ENCODE measurements around the gene SERPINB8.

SERPINB8 gene

DNA sequence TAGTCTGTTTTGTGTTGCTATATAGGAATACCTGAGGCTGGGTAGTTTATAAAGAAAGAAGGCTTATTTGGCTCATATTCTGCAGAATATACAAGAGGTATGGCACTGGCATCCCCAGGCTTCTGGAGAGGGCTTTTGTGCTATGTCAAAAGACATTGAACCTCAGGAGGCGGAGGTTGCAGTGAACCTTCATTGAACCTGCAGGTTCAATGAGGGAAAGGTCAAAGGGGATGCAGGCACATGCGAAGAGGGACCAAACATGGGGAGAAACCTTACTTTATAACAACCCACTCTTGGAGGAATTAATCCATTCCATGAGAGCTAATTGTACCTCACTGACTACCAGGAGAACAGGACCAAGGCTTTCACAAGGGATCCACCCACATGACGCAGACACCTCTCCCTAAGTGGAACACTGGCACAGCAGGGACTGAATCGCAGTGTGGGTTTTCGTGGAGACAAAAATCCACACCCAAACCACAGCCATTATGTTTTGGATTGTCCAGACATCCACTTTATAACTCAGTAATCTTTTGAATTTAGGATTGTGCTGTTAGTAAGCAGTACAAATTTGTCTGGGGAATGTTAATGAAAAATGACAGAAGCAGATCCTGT is 4.1 kb upstream of the SERPINB8 start:
- Histone ChIP-seq H3K36me3 (ENCODE audit: insufficient read depth, low read length) (no peaks in the 10 kb centered on the region), H3K27ac (ENCODE audit: low read depth, low read length) (no peak overlapping the region), H3K4me3 (ENCODE audit: low read depth, low read length) (no peak overlapping the region), H3K27me3 (ENCODE audit: insufficient read depth, low read length) (no peaks in the 10 kb centered on the region), H3K4me1 (ENCODE audit: control insufficient read depth, insufficient read depth, low read length, unreplicated experiment) (peaks cover 6% of the 10 kb centered on the region), H2AFZ (ENCODE audit: low read length, unreplicated experiment) (no peak overlapping the region), H3K79me2 (ENCODE audit: control insufficient read depth, insufficient read depth, low read length, unreplicated experiment) (no peaks in the 10 kb centered on the region)

DNA sequence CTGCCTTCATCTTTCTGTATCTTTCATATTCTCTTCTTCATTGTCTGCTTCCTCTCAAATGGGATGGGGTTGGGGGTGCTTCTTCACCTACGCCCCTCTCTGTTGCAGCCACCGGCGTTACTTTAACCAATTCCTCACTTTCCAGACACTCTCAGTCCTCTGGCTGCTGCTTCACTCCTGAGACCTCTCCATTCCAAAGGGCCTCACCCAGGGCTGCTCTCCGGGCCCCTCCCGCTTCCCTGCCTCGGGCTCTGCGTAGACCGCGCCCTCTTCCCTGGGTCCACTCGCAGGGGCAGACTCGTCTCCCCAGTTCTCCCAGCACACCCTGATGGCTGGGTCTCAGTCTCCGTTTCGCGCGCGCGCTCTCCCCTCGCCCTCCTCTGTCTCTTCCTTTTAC is 926 bp downstream of the SERPINB8 start:
- peaks cover 15% of the 10 kb centered on the region for H3K79me2 ChIP-seq (ENCODE audit: control insufficient read depth, insufficient read depth, low read length, unreplicated experiment)
- H3K36me3 ChIP-seq (ENCODE audit: insufficient read depth, low read length): no peaks in the 10 kb centered on the region
- peaks cover 10% of the 10 kb centered on the region for H3K4me1 ChIP-seq (ENCODE audit: control insufficient read depth, insufficient read depth, low read length, unreplicated experiment)
- H3K27ac ChIP-seq (ENCODE audit: low read depth, low read length): peak overlapping the region; percentile 91
- H3K27me3 ChIP-seq (ENCODE audit: insufficient read depth, low read length): no peaks in the 10 kb centered on the region
- H2AFZ ChIP-seq (ENCODE audit: low read length, unreplicated experiment): peak overlapping the region; percentile 58
- H3K4me3 ChIP-seq (ENCODE audit: low read depth, low read length): peak overlapping the region; percentile 89

DNA sequence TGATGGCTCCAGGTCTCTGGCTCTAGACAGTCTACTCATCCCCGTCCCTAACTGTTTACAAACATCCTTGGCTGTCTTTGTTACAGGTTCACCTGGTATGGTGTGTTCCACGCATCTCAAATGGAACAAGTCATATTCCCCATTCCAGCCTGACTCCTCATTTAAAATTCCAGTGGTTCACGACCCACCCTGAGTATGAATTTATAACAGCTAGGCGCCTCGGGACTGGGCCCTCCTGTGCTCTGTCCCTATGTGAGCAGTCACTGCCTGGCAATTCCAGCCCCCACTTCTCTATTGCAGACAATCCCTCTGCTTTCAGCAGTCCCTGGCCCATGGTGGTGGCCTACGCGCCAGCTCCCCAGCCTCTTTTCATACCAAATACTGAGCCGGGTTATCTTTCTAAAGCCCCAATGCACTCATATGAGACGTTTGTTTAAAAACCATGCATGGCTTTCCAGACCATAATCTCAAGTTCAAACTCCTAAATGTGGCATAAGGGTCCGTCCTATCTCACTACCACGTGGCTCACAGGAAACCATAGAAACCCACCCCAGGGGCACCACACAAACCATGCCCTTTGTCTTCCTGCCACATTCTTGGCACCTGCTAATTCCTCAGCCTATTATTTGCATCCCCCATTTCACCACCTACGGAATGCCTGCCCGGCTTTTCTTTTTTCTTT is 1.6 kb downstream of the SERPINB8 start:
- peak overlapping the region; percentile 91 for H3K27ac ChIP-seq (ENCODE audit: low read depth, low read length)
- H3K27me3 ChIP-seq (ENCODE audit: insufficient read depth, low read length): no peaks in the 10 kb centered on the region
- H3K4me3 ChIP-seq (ENCODE audit: low read depth, low read length): peak overlapping the region; percentile 89
- H2AFZ ChIP-seq (ENCODE audit: low read length, unreplicated experiment): peak overlapping the region; percentile 58
- no peaks in the 10 kb centered on the region for H3K36me3 ChIP-seq (ENCODE audit: insufficient read depth, low read length)
- H3K4me1 ChIP-seq (ENCODE audit: control insufficient read depth, insufficient read depth, low read length, unreplicated experiment): peaks cover 10% of the 10 kb centered on the region
- H3K79me2 ChIP-seq (ENCODE audit: control insufficient read depth, insufficient read depth, low read length, unreplicated experiment): peaks cover 17% of the 10 kb centered on the region

DNA sequence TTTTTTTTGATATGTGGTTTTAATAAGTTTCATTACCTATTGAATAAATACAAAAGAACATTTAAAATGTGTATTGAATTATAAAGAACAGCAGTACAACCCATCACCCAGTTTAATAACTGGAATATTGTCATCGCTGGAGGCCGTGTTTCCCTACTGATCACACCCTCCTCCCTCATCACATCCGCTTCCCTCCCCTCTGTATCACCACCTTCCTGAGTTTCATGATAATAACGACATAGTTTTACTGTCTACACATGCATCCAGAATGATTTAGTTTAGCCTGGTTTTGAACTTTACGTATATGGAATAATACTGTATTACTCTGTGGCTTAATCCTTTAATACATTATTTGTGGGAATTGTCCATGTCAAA is 2.1 kb downstream of the SERPINB8 start:
- Histone ChIP-seq H3K4me1 (ENCODE audit: control insufficient read depth, insufficient read depth, low read length, unreplicated experiment) (peaks cover 10% of the 10 kb centered on the region), H3K27me3 (ENCODE audit: insufficient read depth, low read length) (no peaks in the 10 kb centered on the region), H3K4me3 (ENCODE audit: low read depth, low read length) (no peak overlapping the region), H2AFZ (ENCODE audit: low read length, unreplicated experiment) (no peak overlapping the region), H3K27ac (ENCODE audit: low read depth, low read length) (no peak overlapping the region), H3K79me2 (ENCODE audit: control insufficient read depth, insufficient read depth, low read length, unreplicated experiment) (peaks cover 20% of the 10 kb centered on the region), H3K36me3 (ENCODE audit: insufficient read depth, low read length) (no peaks in the 10 kb centered on the region)

DNA sequence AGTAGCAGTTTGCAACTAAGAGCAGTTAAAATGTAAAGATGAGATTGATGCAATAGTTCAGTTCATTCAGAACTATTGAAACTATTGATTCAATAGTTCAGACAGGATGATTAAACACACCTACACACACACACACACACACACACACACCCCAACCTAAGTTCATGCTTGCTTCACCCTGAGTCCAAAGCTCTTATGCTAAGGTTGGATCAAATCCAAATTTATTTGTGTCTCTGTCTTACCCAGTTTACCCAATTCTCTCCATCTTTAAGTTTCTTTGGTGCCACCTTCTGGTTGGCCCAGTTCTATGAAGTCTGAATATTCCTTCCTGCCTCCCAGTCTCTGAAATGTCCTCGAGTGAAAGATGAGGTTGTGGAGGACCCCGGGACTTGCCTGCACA is 5.1 kb downstream of the SERPINB8 start:
- H3K4me3 ChIP-seq (ENCODE audit: low read depth, low read length): no peak overlapping the region
- H3K27ac ChIP-seq (ENCODE audit: low read depth, low read length): no peak overlapping the region
- peaks cover 5% of the 10 kb centered on the region for H3K4me1 ChIP-seq (ENCODE audit: control insufficient read depth, insufficient read depth, low read length, unreplicated experiment)
- H3K36me3 ChIP-seq (ENCODE audit: insufficient read depth, low read length): no peaks in the 10 kb centered on the region
- H2AFZ ChIP-seq (ENCODE audit: low read length, unreplicated experiment): no peak overlapping the region
- peaks cover 41% of the 10 kb centered on the region for H3K79me2 ChIP-seq (ENCODE audit: control insufficient read depth, insufficient read depth, low read length, unreplicated experiment)
- no peaks in the 10 kb centered on the region for H3K27me3 ChIP-seq (ENCODE audit: insufficient read depth, low read length)

DNA sequence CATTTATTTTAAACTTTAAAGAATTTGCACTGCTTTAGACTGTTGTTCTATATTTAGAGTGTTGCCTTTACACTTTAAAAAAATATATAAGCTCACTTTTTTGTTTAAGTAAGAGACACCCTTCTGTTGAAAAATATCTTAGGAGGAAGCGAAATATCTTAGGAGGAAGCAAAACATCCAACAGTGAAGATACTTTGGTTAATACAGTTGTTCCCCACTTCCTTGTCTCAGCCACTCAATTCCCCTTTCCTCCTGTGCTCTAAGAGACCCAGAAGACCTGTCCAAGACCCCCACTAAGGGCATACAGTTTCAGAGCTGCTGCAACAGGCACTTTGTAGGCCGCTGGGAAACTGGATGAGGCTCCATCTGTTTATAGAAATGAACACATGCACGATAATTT is 5.7 kb downstream of the SERPINB8 start:
- peaks cover 46% of the 10 kb centered on the region for H3K79me2 ChIP-seq (ENCODE audit: control insufficient read depth, insufficient read depth, low read length, unreplicated experiment)
- H3K4me1 ChIP-seq (ENCODE audit: control insufficient read depth, insufficient read depth, low read length, unreplicated experiment): peaks cover 9% of the 10 kb centered on the region
- no peak overlapping the region for H3K27ac ChIP-seq (ENCODE audit: low read depth, low read length)
- H3K36me3 ChIP-seq (ENCODE audit: insufficient read depth, low read length): no peaks in the 10 kb centered on the region
- H3K27me3 ChIP-seq (ENCODE audit: insufficient read depth, low read length): no peaks in the 10 kb centered on the region
- H3K4me3 ChIP-seq (ENCODE audit: low read depth, low read length): no peak overlapping the region
- H2AFZ ChIP-seq (ENCODE audit: low read length, unreplicated experiment): no peak overlapping the region

DNA sequence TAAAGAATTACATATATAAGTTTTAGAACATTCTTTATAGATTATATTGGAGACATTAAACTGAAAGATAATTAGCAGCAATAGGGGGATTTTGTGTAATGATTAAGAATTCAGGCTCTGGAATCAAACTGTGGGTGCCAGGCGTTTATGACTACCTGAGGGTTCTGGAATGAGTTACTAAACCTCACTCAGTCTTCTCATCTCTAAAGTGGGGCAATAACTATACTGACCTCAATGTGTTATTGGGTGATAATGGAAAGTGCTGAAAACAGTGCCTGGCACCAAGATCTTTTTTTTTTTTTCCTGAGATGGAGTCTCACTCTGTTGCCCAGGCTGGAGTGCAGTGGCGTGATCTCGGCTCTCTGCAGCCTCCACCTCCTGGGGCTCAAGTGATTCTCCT is 7.2 kb downstream of the SERPINB8 start:
- Histone ChIP-seq H3K27ac (ENCODE audit: low read depth, low read length) (no peak overlapping the region), H3K4me3 (ENCODE audit: low read depth, low read length) (no peak overlapping the region), H3K27me3 (ENCODE audit: insufficient read depth, low read length) (no peaks in the 10 kb centered on the region), H3K36me3 (ENCODE audit: insufficient read depth, low read length) (peaks cover 4% of the 10 kb centered on the region; the same call in 1 of the 2 replicates), H3K4me1 (ENCODE audit: control insufficient read depth, insufficient read depth, low read length, unreplicated experiment) (peaks cover 9% of the 10 kb centered on the region), H3K79me2 (ENCODE audit: control insufficient read depth, insufficient read depth, low read length, unreplicated experiment) (peaks cover 42% of the 10 kb centered on the region), H2AFZ (ENCODE audit: low read length, unreplicated experiment) (no peak overlapping the region)

DNA sequence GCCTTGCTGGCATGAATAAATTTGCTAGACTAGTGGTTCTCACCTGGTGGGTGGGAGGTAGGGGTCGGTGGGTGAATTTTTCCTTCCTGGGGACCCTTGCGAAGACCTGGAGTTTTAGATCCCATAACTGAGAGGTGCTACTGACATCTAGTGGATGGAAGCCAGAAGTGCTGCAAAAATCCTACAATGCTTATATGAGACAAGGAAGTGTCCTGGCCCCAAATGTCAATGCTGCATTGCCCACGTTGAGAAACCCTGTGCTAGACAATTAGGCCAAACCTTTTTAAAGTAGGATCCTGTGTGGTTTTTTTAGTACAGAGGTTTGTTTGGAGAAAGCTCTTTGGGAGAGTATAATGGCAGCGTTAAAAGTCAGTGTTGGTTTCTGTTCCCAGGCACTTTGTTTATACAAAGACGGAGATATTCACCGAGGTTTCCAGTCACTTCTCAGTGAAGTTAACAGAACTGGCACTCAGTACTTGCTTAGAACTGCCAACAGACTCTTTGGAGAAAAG is 9.6 kb downstream of the SERPINB8 start:
- Histone ChIP-seq H3K4me3 (ENCODE audit: low read depth, low read length) (peak overlapping the region; percentile 71), H3K79me2 (ENCODE audit: control insufficient read depth, insufficient read depth, low read length, unreplicated experiment) (peaks cover 35% of the 10 kb centered on the region), H3K27me3 (ENCODE audit: insufficient read depth, low read length) (no peaks in the 10 kb centered on the region), H3K4me1 (ENCODE audit: control insufficient read depth, insufficient read depth, low read length, unreplicated experiment) (peaks cover 9% of the 10 kb centered on the region), H3K36me3 (ENCODE audit: insufficient read depth, low read length) (peaks cover 4% of the 10 kb centered on the region; the same call in 1 of the 2 replicates), H2AFZ (ENCODE audit: low read length, unreplicated experiment) (peak overlapping the region; percentile 32), H3K27ac (ENCODE audit: low read depth, low read length) (no peak overlapping the region)

DNA sequence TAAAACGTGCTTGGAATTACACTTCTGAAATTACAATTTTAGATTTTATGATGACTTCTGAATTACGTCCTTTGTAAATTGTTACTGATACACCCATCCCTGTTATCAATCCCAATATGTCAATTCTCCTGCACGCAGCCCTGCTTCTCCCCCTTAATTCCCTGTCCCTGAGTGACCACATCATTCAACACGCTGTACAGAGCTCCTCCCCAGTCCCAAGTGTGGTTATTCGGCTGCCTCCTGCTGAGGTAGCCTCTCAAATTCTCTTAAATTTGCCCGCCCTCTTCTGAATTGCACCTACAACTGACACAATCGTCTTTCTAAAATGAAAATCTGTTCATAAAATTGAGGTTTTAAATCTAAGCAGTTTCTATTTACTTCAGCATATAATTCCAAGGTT is 10.1 kb downstream of the SERPINB8 start:
- peaks cover 35% of the 10 kb centered on the region for H3K79me2 ChIP-seq (ENCODE audit: control insufficient read depth, insufficient read depth, low read length, unreplicated experiment)
- H3K4me3 ChIP-seq (ENCODE audit: low read depth, low read length): peak overlapping the region; percentile 71
- peaks cover 4% of the 10 kb centered on the region; the same call in 1 of the 2 replicates for H3K36me3 ChIP-seq (ENCODE audit: insufficient read depth, low read length)
- no peaks in the 10 kb centered on the region for H3K27me3 ChIP-seq (ENCODE audit: insufficient read depth, low read length)
- peaks cover 5% of the 10 kb centered on the region for H3K4me1 ChIP-seq (ENCODE audit: control insufficient read depth, insufficient read depth, low read length, unreplicated experiment)
- no peak overlapping the region for H3K27ac ChIP-seq (ENCODE audit: low read depth, low read length)
- H2AFZ ChIP-seq (ENCODE audit: low read length, unreplicated experiment): peak overlapping the region; percentile 32

DNA sequence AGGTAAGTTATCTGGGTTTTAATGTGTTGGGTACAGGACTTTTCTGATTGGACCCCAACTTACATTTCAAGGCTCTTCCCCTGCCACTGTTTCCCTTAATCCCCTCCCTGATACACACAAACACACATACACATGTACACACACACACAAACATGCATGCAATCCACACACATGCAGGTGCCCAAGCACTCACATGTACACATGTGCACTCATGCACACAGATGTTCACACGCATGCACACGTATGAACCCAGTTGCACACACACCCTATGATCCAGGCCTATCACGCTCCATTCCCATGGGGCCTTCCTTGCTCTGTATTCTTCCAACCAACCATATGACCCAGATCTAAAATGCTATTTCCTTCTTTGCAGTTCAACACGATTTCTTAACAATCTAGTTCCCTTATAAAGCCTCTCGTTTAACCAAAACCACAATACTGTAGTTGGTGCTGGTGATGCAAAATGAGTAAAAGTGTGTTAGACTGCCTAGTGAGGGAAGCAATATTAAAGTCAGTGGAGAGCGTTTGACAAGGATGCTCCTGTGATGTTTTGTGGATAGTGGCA is 11.1 kb downstream of the SERPINB8 start:
- Histone ChIP-seq H3K79me2 (ENCODE audit: control insufficient read depth, insufficient read depth, low read length, unreplicated experiment) (peaks cover 35% of the 10 kb centered on the region), H3K4me3 (ENCODE audit: low read depth, low read length) (no peak overlapping the region), H3K36me3 (ENCODE audit: insufficient read depth, low read length) (peaks cover 4% of the 10 kb centered on the region; the same call in 1 of the 2 replicates), H3K27me3 (ENCODE audit: insufficient read depth, low read length) (no peaks in the 10 kb centered on the region), H3K4me1 (ENCODE audit: control insufficient read depth, insufficient read depth, low read length, unreplicated experiment) (peaks cover 5% of the 10 kb centered on the region), H2AFZ (ENCODE audit: low read length, unreplicated experiment) (no peak overlapping the region), H3K27ac (ENCODE audit: low read depth, low read length) (no peak overlapping the region)
